ENCODE data around the gene CA5A.
"Not testable (repeated sequence)": the region's sequence is repeated elsewhere in the genome, so short reads cannot be mapped to it uniquely, and the experiment has no call there.

The CA5A gene

DNA sequence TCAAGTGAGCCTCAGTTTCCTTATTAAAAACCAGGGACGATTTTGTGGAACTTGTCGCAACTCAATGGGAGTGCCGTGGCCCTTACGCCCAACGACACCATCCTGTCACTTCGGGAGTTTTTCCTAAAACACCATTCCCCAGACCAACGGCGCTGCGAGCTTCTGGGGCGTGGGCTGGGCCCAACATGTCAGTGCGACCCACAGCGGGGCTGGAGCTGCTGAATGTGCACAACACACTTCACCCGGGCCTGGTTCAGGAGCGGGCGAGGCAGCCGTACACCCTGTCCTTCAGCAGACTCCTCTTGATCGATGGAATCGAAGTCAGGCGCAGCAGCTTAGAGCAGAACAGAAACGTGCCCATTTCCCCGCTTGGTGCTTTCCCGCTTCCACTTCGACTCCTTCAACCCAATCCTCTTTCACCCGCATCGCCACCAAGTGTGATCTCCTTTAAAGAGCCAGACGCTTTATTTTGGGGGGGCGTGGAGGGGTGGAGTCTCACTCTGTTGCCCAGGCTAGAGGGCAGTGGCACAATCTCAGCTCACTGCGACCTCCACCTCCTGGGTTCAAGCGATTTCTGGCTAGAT is 53.8 kb downstream of the CA5A start:
- TF ChIP-seq POLR2A (IDR thresholded peaks at IDR 0.05; ENCODE audit: low read depth, low read length) (no peak), TAF1 (IDR thresholded peaks at IDR 0.05; ENCODE audit: borderline replicate concordance, low read depth, low read length) (no peak), POLR2AphosphoS5 (IDR thresholded peaks at IDR 0.05; ENCODE audit: low read depth, low read length) (no peak)
- DNase-seq (ENCODE audit: insufficient read length) (no peak), FAIRE-seq (no peak)

DNA sequence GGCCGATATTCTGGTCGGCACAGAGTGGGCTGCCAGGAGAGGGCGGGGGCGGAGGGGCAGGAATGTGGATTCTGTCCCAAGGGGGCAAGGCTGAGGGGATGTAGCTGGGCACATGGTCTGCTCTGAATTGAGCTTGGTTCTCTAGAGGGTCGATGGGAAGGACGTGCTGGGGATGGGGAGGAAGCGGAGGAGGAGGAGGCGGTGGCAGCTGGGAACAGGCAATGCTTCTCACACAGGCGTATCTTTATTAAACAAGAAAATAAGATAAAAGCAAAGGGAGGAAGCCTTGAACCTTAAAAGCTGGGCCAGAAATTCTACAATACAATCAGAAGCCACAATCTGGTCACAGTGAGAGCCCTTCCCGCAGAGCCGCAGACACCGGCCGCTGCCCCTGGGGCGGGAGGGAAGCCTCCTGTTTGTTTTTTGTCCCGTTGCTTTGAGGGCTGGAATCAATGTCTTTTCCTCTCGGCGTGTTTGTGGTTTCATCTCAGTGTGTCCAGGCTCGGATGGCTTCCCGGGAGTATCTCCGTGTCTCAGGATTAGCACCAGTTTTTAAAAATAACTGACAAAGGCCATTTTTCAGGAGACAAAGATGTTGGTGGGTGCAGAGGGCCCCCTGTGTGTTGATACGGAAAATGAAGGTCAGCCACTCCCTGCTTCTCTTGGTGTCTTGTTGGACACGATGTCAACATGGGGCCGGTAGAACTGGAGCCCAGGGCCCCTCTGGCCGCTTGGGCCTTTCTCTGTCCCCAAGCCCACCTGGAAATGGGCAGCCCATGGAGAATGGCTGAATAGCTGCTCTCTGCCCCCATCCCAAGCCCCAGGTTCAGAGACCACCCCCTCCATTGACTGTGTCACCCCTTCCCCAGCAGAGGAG is 54.8 kb downstream of the CA5A start:
- TF ChIP-seq TAF1 (IDR thresholded peaks at IDR 0.05; ENCODE audit: borderline replicate concordance, low read depth, low read length) = no peak
- no peak for TF ChIP-seq POLR2A (IDR thresholded peaks at IDR 0.05; ENCODE audit: low read depth, low read length)
- TF ChIP-seq POLR2AphosphoS5 (IDR thresholded peaks at IDR 0.05; ENCODE audit: low read depth, low read length) = no peak
- FAIRE-seq (no peak), DNase-seq (ENCODE audit: insufficient read length) (no peak)

DNA sequence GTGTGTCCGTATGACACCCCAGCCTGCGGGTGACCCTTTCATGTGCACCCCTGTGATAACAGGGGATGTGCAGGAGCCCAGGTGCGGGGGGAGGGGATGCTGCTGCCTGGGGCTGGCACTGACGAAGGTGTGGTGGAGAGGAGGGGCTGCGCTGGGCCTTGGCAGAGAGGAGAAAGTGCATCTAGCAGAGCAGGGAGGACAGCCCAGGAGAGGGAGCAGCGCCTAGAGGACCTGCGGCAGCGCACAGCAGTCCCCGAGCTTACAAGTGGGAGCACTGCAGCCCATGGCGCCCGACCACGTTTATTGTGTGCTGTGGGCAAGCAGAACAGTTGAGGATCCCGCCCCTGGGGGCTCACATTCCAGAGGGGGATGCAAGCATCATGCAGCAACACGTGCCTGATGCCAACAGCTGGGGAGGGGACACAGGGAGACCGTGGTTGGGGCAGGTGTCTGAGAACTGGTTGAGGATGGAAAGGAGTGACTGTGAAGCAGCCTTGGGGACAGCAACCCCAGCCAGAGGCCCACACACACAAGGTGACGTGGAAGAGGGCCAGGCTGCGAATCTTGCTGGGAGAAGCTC is 56.1 kb downstream of the CA5A start:
- FAIRE-seq (no peak), DNase-seq (ENCODE audit: insufficient read length) (no peak)
- TF ChIP-seq POLR2A (IDR thresholded peaks at IDR 0.05; ENCODE audit: low read depth, low read length) (no peak), POLR2AphosphoS5 (IDR thresholded peaks at IDR 0.05; ENCODE audit: low read depth, low read length) (no peak), TAF1 (IDR thresholded peaks at IDR 0.05; ENCODE audit: borderline replicate concordance, low read depth, low read length) (no peak)

GRCh38 chr16:87879411-87880013 is 56.8 kb downstream of the CA5A start:
- FAIRE-seq; DNase-seq (ENCODE audit: insufficient read length): not testable (repeated sequence)

DNA sequence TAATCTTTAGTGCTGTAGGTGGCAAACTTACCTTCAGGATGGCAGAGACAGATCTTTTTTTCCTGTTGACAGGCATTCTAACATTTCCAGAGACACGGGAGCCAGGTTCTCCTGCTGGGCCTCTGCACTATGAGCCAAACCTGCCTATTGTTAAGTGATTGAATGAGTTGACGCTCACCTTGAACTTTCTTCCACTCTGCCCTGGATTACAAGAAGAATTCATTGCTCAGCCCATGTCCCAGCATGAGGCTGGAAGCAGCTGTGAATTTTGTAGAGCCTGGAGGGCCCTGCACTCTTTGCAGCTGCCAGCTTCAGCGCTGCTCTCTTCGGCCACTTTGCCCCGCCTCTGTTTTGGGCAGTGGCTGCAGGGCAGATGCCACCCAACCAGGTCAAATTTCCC is 57.6 kb downstream of the CA5A start:
- FAIRE-seq (no peak), DNase-seq (ENCODE audit: insufficient read length) (no peak)
- no peak for TF ChIP-seq POLR2AphosphoS5 (IDR thresholded peaks at IDR 0.05; ENCODE audit: low read depth, low read length)
- no peak for TF ChIP-seq POLR2A (IDR thresholded peaks at IDR 0.05; ENCODE audit: low read depth, low read length)
- no peak for TF ChIP-seq TAF1 (IDR thresholded peaks at IDR 0.05; ENCODE audit: borderline replicate concordance, low read depth, low read length)

- no peak for FAIRE-seq
- no peak for DNase-seq (ENCODE audit: insufficient read length)
- no peak for TF ChIP-seq POLR2A (IDR thresholded peaks at IDR 0.05; ENCODE audit: low read depth, low read length)
- TF ChIP-seq POLR2AphosphoS5 (IDR thresholded peaks at IDR 0.05; ENCODE audit: low read depth, low read length) = no peak
- TF ChIP-seq TAF1 (IDR thresholded peaks at IDR 0.05; ENCODE audit: borderline replicate concordance, low read depth, low read length) = no peak
Observed at GRCh38 chr16:87877942-87878507, 58.3 kb downstream of the CA5A start.

GRCh38 chr16:87874639-87875427 is 61.5 kb downstream of the CA5A start:
- DNase-seq (ENCODE audit: insufficient read length) = no peak
- no peak for TF ChIP-seq POLR2AphosphoS5 (IDR thresholded peaks at IDR 0.05; ENCODE audit: low read depth, low read length)
- no peak for TF ChIP-seq POLR2A (IDR thresholded peaks at IDR 0.05; ENCODE audit: low read depth, low read length)
- TF ChIP-seq TAF1 (IDR thresholded peaks at IDR 0.05; ENCODE audit: borderline replicate concordance, low read depth, low read length) = no peak
- no peak for FAIRE-seq

GRCh38 chr16:87870418-87871291 is 65.7 kb downstream of the CA5A start:
- FAIRE-seq; DNase-seq (ENCODE audit: insufficient read length): not testable (repeated sequence)

- not testable (repeated sequence) for FAIRE-seq; DNase-seq (ENCODE audit: insufficient read length)
Observed at GRCh38 chr16:87869879-87870417, 66.4 kb downstream of the CA5A start.

DNA sequence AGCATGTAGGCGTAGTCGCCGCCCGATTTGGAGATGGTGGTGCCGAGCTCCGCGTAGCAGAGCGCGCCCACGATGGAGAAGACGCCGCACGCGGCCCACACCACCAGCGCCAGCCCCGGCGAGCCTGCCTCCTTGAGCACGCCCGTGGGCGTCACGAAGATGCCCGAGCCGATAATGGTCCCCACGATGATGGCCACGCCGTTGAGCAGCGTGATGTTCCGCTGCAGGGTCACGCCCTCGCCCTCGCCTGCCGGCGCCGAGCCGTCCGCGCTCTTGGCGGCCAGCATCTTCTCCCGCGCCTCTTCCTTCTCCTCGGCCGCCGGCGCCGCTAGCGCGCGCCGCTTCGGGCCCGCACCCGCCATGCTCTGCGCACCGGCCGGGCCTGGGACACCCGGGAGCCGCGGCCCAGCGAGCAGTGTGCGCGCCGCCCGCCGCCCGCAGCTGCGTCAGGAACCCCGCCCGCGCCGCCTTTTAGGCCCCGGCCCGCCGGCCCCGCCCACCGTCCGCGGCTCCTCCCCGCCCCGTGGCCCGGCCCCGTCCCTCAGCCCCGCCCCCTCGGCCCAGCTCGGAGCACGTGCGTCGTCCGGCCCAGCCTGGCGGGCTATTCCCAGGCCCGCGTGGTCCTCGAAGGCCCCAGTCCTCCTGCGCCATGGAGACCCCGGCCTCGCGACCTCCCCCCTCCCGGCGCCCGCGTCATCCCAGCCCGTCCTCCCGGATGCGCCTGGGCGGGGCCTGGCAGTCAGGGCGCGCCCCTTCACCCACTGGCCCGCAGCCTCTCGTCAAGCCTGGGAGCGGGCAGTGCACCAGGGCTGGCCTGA is 67.1 kb downstream of the CA5A start, which contains the start of gene SLC7A5:
SLC7A5 (minus strand) TSS at position 447 of the 818 bp plus-strand sequence; CDS start at position 362, 85 bp downstream.
- DNase-seq (ENCODE audit: insufficient read length) (peak; percentile 57), FAIRE-seq (peak; percentile 78)
- TF ChIP-seq POLR2A (IDR thresholded peaks at IDR 0.05; ENCODE audit: low read depth, low read length) (peak; percentile 93), POLR2AphosphoS5 (IDR thresholded peaks at IDR 0.05; ENCODE audit: low read depth, low read length) (peak; percentile 63)
